A549 treated with AZD2906 at 1 μM for 4 hours (cell line): ENCODE data around the gene KCNC3. TPM values are rescaled to one million over a fixed set of nuclear protein-coding genes. Genes with fewer than 3 reads are reported as not detected.

ENCODE experiments used
- total RNA-seq: library from RNA; stranded (reverse); fragments of 200-300 nt; extraction: Qiagen RNA extraction; gene quantifications from 5 replicates; pipeline ENCODE4 v1.2.3, GENCODE V29; 2022

KCNC3 gene
- total RNA-seq: 0.96 to 1.5 TPM (median 1.5 TPM) in 5 replicates

GRCh38 chr19:50329146-50329925 is at the start of gene KCNC3:
KCNC3 (minus strand) TSS chr19:50329377; CDS start chr19:50329082, 295 bp downstream.

GRCh38 chr19:50376166-50377050 is 47.2 kb upstream of the KCNC3 start, which contains the start of gene NR1H2:
NR1H2 (plus strand) TSS chr19:50376457; CDS start chr19:50377606, 1,149 bp downstream.

DNA sequence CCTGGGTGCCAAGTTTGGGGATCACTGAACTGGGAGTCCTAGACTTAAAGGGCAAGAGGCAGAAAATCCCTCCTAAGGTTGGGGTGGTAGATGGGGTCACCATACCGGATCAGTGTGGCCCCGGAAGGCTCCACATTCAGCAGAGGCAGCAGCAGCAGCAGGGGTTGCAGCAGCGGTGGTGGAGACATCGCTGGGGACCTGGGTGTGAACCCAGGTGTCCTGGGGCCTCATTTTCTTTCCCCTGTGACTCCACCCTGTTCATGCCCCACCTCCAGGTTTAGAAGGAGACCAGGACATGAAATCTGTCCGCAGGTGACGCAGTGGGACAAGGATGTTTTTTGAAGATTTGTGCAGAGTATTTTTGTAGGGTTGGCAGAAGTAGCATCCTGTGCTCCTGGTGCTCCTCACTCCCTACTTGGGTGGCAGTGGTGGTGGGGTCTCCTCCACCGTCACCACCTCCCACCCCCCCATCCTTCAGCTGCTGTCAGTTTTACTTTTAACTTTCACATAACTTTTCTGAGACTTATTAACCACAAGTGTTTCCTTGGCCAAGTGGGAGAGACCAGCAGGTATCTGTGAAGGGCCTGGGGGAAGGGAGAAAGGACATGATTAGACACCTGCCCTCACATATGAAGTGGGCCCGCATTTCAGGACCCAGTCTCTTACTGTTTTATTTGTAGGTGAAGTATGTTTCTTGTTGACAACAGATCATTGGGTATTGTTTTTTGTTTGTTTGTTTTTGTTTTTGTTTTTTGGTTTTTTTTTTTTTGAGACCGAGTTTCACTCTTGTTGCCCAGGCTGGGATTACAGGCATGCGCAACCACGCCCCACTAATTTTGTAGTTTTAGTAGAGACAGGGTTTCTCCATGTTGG is 36.5 kb upstream of the KCNC3 start, which contains the start of gene NAPSA:
TSS of gene NAPSA (minus strand) at position 206 of the 873 bp plus-strand sequence. CDS start at position 188, 18 bp downstream.

Other genes starting within 250 kb of the KCNC3 start
- gene IZUMO2, start 166.1 kb downstream of the KCNC3 start, total RNA-seq: not detected in 5 replicates
- gene MYH14, start 125.8 kb downstream of the KCNC3 start, total RNA-seq: 5.3 to 6.4 TPM (median 5.8 TPM) in 5 replicates
- 0.51 to 1.0 TPM (median 0.87 TPM) in 5 replicates for gene NAPSA, start 36.3 kb upstream of the KCNC3 start, total RNA-seq
- 63.9 to 82.3 TPM (median 79.4 TPM) in 5 replicates for gene NR1H2, start 47.1 kb upstream of the KCNC3 start, total RNA-seq
- gene POLD1, start 55.0 kb upstream of the KCNC3 start, total RNA-seq: 48.0 to 80.8 TPM (median 75.0 TPM) in 5 replicates
- 0.06 to 0.27 TPM (median 0.24 TPM) in 5 replicates for gene SPIB, start 89.6 kb upstream of the KCNC3 start, total RNA-seq
- gene MYBPC2, start 103.5 kb upstream of the KCNC3 start, total RNA-seq: not detected in 5 replicates
- 113 to 166 TPM (median 158 TPM) in 5 replicates for gene EMC10, start 147.1 kb upstream of the KCNC3 start, total RNA-seq
- 1.4 to 2.3 TPM (median 2.0 TPM) in 5 replicates for gene GARIN5A, start 147.5 kb upstream of the KCNC3 start, total RNA-seq
- 53.8 to 91.0 TPM (median 86.2 TPM) in 5 replicates for gene JOSD2, start 181.8 kb upstream of the KCNC3 start, total RNA-seq
- gene ASPDH, start 184.5 kb upstream of the KCNC3 start, total RNA-seq: not detected in 5 replicates
- 0.41 to 0.55 TPM (median 0.44 TPM) in 5 replicates for gene LRRC4B, start 239.1 kb upstream of the KCNC3 start, total RNA-seq